ENCODE measurements around the gene TMEM45B.

Gene TMEM45B

GRCh38 chr11:129894278-129895125 lies 78.9 kb downstream of the TMEM45B start:
- no peaks in the 10 kb centered on the region for H3K27me3 ChIP-seq (ENCODE audit: insufficient read depth, low read depth)
- H2AFZ ChIP-seq (ENCODE audit: low read depth), result peak overlapping the region; percentile 91; the same call in 1 of the 2 replicates
- H3K4me2 ChIP-seq, result peak overlapping the region; percentile 80
- H3K9ac ChIP-seq, result peak overlapping the region; percentile 44; the same call in 1 of the 2 replicates
- H3K4me3 ChIP-seq (IDR thresholded peaks at IDR 0.05; ENCODE audit: insufficient read depth, low read depth, low read length), result no peak overlapping the region
- peaks cover 13% of the 10 kb centered on the region; the same call in 1 of the 2 replicates for H3K79me2 ChIP-seq (ENCODE audit: insufficient read depth, low read depth)
- H3K36me3 ChIP-seq (ENCODE audit: insufficient read depth), result no peaks in the 10 kb centered on the region
- peaks cover 16% of the 10 kb centered on the region for H3K4me1 ChIP-seq (ENCODE audit: low read depth, poor library complexity, severe bottlenecking)
- H3K27ac ChIP-seq, result no peak overlapping the region
- no peaks in the 10 kb centered on the region for H4K20me1 ChIP-seq (ENCODE audit: insufficient read depth)
- TF ChIP-seq CTCF (conservative IDR thresholded peaks at IDR 0.05; ENCODE audit: low read depth, low read length), result no peak

GRCh38 chr11:129895126-129896041 lies 79.7 kb downstream of the TMEM45B start, which contains the start of gene NFRKB:
Gene NFRKB (minus strand): TSS chr11:129895578. CDS start chr11:129892849, 2,729 bp downstream.
- Histone ChIP-seq H3K4me3 (IDR thresholded peaks at IDR 0.05; ENCODE audit: insufficient read depth, low read depth, low read length) (no peak within 1 kb of the TSS), H3K4me2 (peak within 1 kb of the TSS; percentile 80), H3K36me3 (ENCODE audit: insufficient read depth) (no peaks in the 10 kb centered on the region), H3K27me3 (ENCODE audit: insufficient read depth, low read depth) (no peaks in the 10 kb centered on the region), H3K79me2 (ENCODE audit: insufficient read depth, low read depth) (peaks cover 13% of the 10 kb centered on the region; the same call in 1 of the 2 replicates), H3K9ac (peak within 1 kb of the TSS; percentile 44; the same call in 1 of the 2 replicates), H2AFZ (ENCODE audit: low read depth) (peak within 1 kb of the TSS; percentile 91), H3K4me1 (ENCODE audit: low read depth, poor library complexity, severe bottlenecking) (peaks cover 16% of the 10 kb centered on the region), H4K20me1 (ENCODE audit: insufficient read depth) (no peaks in the 10 kb centered on the region), H3K27ac (no peak within 1 kb of the TSS)
- TF ChIP-seq CTCF (conservative IDR thresholded peaks at IDR 0.05; ENCODE audit: low read depth, low read length), result no peak

DNA sequence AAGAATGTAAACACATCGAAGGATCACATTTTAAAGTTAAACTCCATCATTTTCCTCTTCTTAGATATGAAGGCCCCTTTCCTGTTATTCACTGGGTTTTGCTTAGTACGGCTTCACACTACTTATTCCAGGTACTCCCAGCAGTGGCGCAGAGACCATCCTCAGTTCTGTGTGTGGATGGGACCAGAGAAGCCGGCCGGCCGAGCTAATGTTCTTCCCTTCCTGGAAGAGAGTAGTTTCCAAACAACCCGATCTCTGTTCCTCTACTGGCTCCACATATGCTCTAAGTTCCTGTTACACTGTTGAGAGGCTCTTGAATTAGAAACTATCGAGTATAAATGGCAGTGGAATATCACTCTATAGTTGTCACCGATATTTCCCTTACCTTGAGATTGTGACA lies 80.4 kb downstream of the TMEM45B start:
- Histone ChIP-seq H3K4me1 (ENCODE audit: low read depth, poor library complexity, severe bottlenecking) (peaks cover 16% of the 10 kb centered on the region), H3K4me3 (IDR thresholded peaks at IDR 0.05; ENCODE audit: insufficient read depth, low read depth, low read length) (no peak overlapping the region), H2AFZ (ENCODE audit: low read depth) (peak overlapping the region; percentile 91), H3K36me3 (ENCODE audit: insufficient read depth) (no peaks in the 10 kb centered on the region), H3K27ac (no peak overlapping the region), H3K79me2 (ENCODE audit: insufficient read depth, low read depth) (peaks cover 13% of the 10 kb centered on the region; the same call in 1 of the 2 replicates), H4K20me1 (ENCODE audit: insufficient read depth) (no peaks in the 10 kb centered on the region), H3K27me3 (ENCODE audit: insufficient read depth, low read depth) (no peaks in the 10 kb centered on the region), H3K4me2 (peak overlapping the region; percentile 67), H3K9ac (no peak overlapping the region; the same call in 1 of the 2 replicates)
- no peak for TF ChIP-seq CTCF (conservative IDR thresholded peaks at IDR 0.05; ENCODE audit: low read depth, low read length)

- H3K27ac ChIP-seq, result no peak overlapping the region
- no peak overlapping the region for H3K9ac ChIP-seq
- H4K20me1 ChIP-seq (ENCODE audit: insufficient read depth), result no peaks in the 10 kb centered on the region
- no peaks in the 10 kb centered on the region for H3K4me1 ChIP-seq (ENCODE audit: low read depth, poor library complexity, severe bottlenecking)
- H2AFZ ChIP-seq (ENCODE audit: low read depth), result no peak overlapping the region
- H3K4me2 ChIP-seq, result no peak overlapping the region
- no peak overlapping the region for H3K4me3 ChIP-seq (IDR thresholded peaks at IDR 0.05; ENCODE audit: insufficient read depth, low read depth, low read length)
- H3K27me3 ChIP-seq (ENCODE audit: insufficient read depth, low read depth), result no peaks in the 10 kb centered on the region
- H3K36me3 ChIP-seq (ENCODE audit: insufficient read depth), result no peaks in the 10 kb centered on the region
- TF ChIP-seq CTCF (conservative IDR thresholded peaks at IDR 0.05; ENCODE audit: low read depth, low read length), result no peak
- no peaks in the 10 kb centered on the region for H3K79me2 ChIP-seq (ENCODE audit: insufficient read depth, low read depth)
These were observed 89.8 kb downstream of the TMEM45B start for GRCh38 chr11:129905402-129905801.

Data from KMS-11 (cell line).